Erythroblast (primary cell): ENCODE measurements around the gene ARHGAP42.

Experiments used
- GATA1 ChIP-seq: IDR thresholded peaks from 2 replicates; pipeline ENCODE4 v1.6.1; 2011; ENCODE audit warnings: low read depth, mild to moderate bottlenecking, control low read depth, low read length, moderate library complexity
- POLR2A ChIP-seq: IDR thresholded peaks from 2 replicates; pipeline ENCODE4 v1.6.1; 2011; ENCODE audit warnings: mild to moderate bottlenecking, low read length

DNA sequence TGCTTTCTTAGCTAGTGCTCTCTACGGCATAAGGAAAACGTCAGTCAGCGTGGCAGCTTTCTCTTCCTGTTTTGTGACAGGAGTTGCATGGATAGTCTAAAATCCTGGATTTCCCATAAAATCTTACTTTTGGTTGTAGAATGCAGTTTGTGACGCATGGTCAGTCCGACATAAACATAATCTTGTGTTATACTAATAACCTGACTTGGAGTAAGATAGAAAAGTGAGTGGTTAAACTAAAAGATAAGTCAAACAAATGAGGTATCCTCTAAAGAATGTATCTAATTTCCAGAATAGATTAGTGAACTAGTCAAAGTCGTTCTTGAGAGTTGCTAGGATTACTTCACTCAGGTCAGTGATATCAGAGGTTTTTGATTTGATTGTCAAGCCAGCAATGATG, 285.0 kb downstream of the ARHGAP42 start:
- TF ChIP-seq POLR2A (no peak), GATA1 (no peak)
